Measurements from ENCODE around the gene ZFAND6. TPM values are rescaled to one million over a fixed set of nuclear protein-coding genes. Genes with fewer than 3 reads are reported as not detected.
"Not testable (repeated sequence)": the region's sequence is repeated elsewhere in the genome, so short reads cannot be mapped to it uniquely, and the experiment has no call there.

ZFAND6 gene
- total RNA-seq, 1 donor, result 109 TPM

DNA sequence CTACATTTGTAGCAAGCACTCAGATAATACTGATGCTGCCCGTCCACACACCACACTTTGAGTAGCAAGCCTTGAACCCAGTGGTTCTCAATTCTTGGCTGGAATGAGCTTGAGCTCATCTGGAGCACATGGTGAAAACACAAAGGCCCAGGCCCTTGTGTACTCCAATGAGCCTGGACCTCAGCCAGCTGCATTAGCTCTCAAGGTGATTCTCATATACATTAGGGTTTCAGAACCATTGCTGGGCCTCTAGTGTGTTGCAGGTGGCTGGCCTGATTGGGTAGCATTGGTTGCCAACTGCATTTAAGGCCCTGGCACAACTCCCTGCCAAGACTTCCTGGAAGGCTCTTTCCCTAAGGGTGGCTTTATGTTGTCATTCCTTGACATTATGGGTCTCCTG is 23.4 kb upstream of the ZFAND6 start:
- Histone ChIP-seq H3K27me3 (ENCODE audit: insufficient read depth, low read length) (no peaks in the 10 kb centered on the region), H3K4me2 (ENCODE audit: insufficient read depth, low read length) (no peak overlapping the region), H3K4me1 (ENCODE audit: insufficient read depth, low read length) (peaks cover 12% of the 10 kb centered on the region), H3K4me3 (ENCODE audit: insufficient read depth, low read length) (no peak overlapping the region), H3K9me3 (ENCODE audit: low read depth, low read length) (no peaks in the 10 kb centered on the region), H4K20me1 (ENCODE audit: insufficient read depth, low read length) (no peaks in the 10 kb centered on the region), H2AFZ (ENCODE audit: low read length) (no peak overlapping the region), H3K36me3 (ENCODE audit: insufficient read depth, low read length) (no peaks in the 10 kb centered on the region), H3K79me2 (ENCODE audit: insufficient read depth, low read length) (no peaks in the 10 kb centered on the region), H3K27ac (ENCODE audit: low read depth, low read length) (no peak overlapping the region)
- TF ChIP-seq, protein P1, sequence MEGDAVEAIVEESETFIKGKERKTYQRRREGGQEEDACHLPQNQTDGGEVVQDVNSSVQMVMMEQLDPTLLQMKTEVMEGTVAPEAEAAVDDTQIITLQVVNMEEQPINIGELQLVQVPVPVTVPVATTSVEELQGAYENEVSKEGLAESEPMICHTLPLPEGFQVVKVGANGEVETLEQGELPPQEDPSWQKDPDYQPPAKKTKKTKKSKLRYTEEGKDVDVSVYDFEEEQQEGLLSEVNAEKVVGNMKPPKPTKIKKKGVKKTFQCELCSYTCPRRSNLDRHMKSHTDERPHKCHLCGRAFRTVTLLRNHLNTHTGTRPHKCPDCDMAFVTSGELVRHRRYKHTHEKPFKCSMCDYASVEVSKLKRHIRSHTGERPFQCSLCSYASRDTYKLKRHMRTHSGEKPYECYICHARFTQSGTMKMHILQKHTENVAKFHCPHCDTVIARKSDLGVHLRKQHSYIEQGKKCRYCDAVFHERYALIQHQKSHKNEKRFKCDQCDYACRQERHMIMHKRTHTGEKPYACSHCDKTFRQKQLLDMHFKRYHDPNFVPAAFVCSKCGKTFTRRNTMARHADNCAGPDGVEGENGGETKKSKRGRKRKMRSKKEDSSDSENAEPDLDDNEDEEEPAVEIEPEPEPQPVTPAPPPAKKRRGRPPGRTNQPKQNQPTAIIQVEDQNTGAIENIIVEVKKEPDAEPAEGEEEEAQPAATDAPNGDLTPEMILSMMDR (IDR thresholded peaks at IDR 0.05; ENCODE audit: extremely low read depth, low read depth, low read length), result no peak
- no peak for DNase-seq (ENCODE audit: insufficient read length, low spot score, missing footprints)

DNA sequence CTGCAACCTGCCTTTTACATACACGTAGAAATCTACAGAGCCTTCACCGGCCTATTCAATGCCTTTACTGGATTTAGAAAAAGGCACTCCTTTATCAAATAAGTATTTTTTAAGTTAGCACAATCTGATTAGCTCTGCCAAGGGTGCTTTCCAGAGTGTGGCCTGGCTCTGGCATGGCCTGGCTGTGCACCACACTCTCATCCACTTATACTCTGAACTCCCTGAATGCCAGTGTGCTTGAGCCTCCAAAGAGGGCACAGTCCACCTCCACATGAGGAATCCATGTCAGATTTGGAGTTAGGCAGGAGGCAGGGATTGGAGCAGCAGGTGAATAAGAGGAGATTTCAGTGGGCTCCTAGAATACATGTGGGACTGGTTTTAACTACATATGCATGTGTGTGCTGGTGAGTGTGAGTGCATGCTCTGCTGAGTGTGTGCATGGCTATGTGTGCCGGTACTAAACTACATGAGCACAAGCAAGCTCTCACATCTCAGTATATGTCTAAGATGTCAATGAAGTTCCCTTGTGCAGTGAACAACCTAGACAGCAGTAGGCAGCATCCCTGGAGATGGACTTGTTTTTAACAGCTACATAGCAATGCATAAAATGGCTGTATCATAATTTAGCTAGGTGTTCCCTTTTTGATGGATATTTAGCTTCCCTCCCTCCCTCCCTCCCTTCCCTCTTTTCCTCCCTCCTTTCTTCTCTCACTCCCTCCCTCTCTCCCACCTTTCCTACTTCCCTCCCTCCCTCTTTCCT is 17.8 kb upstream of the ZFAND6 start:
- TF ChIP-seq, protein P1 (IDR thresholded peaks at IDR 0.05; ENCODE audit: extremely low read depth, low read depth, low read length), result no peak
- DNase-seq (ENCODE audit: insufficient read length, low spot score, missing footprints), result no peak
- H4K20me1 ChIP-seq (ENCODE audit: insufficient read depth, low read length), result no peaks in the 10 kb centered on the region

DNA sequence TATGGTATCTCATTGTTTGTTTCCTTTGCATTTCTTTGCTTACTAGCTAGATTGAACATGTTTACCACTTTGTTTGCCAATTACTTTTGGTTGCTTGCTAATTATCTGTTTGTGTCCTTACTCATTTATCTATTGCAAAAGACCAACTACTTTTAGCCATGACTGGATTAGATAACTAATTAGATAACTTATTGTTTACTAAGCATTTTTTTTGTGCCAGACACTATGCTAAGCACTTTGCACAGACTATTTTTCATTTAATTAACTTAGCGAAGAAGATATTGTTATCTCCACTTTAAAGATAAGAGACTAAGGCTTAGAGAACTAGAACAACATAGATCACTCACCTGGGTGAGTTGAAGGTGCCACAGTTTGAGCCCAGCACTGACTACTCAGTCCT is 16.9 kb upstream of the ZFAND6 start:
- H3K4me2 ChIP-seq (ENCODE audit: insufficient read depth, low read length), result no peak overlapping the region
- H3K27me3 ChIP-seq (ENCODE audit: insufficient read depth, low read length), result no peaks in the 10 kb centered on the region
- TF ChIP-seq, protein P1 (IDR thresholded peaks at IDR 0.05; ENCODE audit: extremely low read depth, low read depth, low read length), result no peak
- H3K36me3 ChIP-seq (ENCODE audit: insufficient read depth, low read length), result no peaks in the 10 kb centered on the region
- H3K4me1 ChIP-seq (ENCODE audit: insufficient read depth, low read length), result no peaks in the 10 kb centered on the region
- H4K20me1 ChIP-seq (ENCODE audit: insufficient read depth, low read length), result no peaks in the 10 kb centered on the region
- H3K9me3 ChIP-seq (ENCODE audit: low read depth, low read length), result no peaks in the 10 kb centered on the region
- DNase-seq (ENCODE audit: insufficient read length, low spot score, missing footprints), result no peak
- H2AFZ ChIP-seq (ENCODE audit: low read length), result no peak overlapping the region
- H3K79me2 ChIP-seq (ENCODE audit: insufficient read depth, low read length), result no peaks in the 10 kb centered on the region
- H3K4me3 ChIP-seq (ENCODE audit: insufficient read depth, low read length), result no peak overlapping the region
- H3K27ac ChIP-seq (ENCODE audit: low read depth, low read length), result no peak overlapping the region

More for the DNA sequence above, 17.8 kb upstream of the ZFAND6 start:
- Histone ChIP-seq H3K4me3 (ENCODE audit: insufficient read depth, low read length) (no peak overlapping the region), H3K4me1 (ENCODE audit: insufficient read depth, low read length) (no peaks in the 10 kb centered on the region), H3K4me2 (ENCODE audit: insufficient read depth, low read length) (no peak overlapping the region), H3K27ac (ENCODE audit: low read depth, low read length) (no peak overlapping the region), H3K36me3 (ENCODE audit: insufficient read depth, low read length) (no peaks in the 10 kb centered on the region), H3K79me2 (ENCODE audit: insufficient read depth, low read length) (no peaks in the 10 kb centered on the region), H3K9me3 (ENCODE audit: low read depth, low read length) (no peaks in the 10 kb centered on the region), H3K27me3 (ENCODE audit: insufficient read depth, low read length) (no peaks in the 10 kb centered on the region), H2AFZ (ENCODE audit: low read length) (no peak overlapping the region)

DNA sequence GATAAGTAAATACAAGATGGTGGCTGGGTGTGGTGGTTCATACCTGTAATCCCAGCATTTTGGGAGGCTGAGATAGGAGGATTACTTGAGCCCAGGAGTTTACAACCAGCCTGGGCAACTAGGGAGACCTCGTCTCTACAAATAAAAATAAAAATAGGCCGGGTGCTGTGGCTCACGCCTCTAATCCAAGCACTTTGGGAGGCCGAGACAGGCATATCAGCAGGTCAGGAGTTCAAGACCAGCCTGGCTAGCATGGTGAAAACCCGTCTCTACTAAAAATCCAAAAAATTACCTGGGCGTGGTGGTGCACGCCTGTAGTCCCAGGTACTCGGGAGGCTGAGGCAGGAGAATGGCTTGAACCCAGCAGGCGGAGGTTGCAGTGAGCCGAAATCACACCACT is 14.3 kb upstream of the ZFAND6 start:
- H3K27me3 ChIP-seq (ENCODE audit: insufficient read depth, low read length); H3K4me2 ChIP-seq (ENCODE audit: insufficient read depth, low read length); H4K20me1 ChIP-seq (ENCODE audit: insufficient read depth, low read length); H2AFZ ChIP-seq (ENCODE audit: low read length); H3K9me3 ChIP-seq (ENCODE audit: low read depth, low read length); H3K4me1 ChIP-seq (ENCODE audit: insufficient read depth, low read length); H3K27ac ChIP-seq (ENCODE audit: low read depth, low read length); H3K4me3 ChIP-seq (ENCODE audit: insufficient read depth, low read length); DNase-seq (ENCODE audit: insufficient read length, low spot score, missing footprints); H3K36me3 ChIP-seq (ENCODE audit: insufficient read depth, low read length); H3K79me2 ChIP-seq (ENCODE audit: insufficient read depth, low read length): not testable (repeated sequence)
